HUES48 (cell line): Measurements from ENCODE around the gene MUC15.

Experiments
- H3K27ac ChIP-seq: one replicate; pipeline ENCODE4 v1.7.0; 2013; ENCODE audit warnings: low read depth, low read length, inconsistent platforms
- H3K27me3 ChIP-seq: 2 replicates; pipeline ENCODE4 v1.6.1; 2013; ENCODE audit warnings: mild to moderate bottlenecking, low read length; ENCODE audit not compliant: control insufficient read depth, insufficient read depth
- H3K36me3 ChIP-seq: 2 replicates; pipeline ENCODE4 v1.6.1; 2013; ENCODE audit warnings: low read length; ENCODE audit not compliant: control insufficient read depth, insufficient read depth
- H3K4me1 ChIP-seq: 2 replicates; pipeline ENCODE4 v1.6.1; 2013; ENCODE audit warnings: mild to moderate bottlenecking, low read length; ENCODE audit not compliant: control insufficient read depth, insufficient read depth
- H3K4me3 ChIP-seq: 2 replicates; pipeline ENCODE4 v1.5.1; 2013; ENCODE audit warnings: mild to moderate bottlenecking, low read depth, low read length
- H3K9ac ChIP-seq: 2 replicates; pipeline ENCODE4 v1.6.1; 2013; ENCODE audit warnings: mild to moderate bottlenecking, low read depth, low read length, moderate library complexity
- H3K9me3 ChIP-seq: 2 replicates; pipeline ENCODE4 v1.6.1; 2013; ENCODE audit warnings: low read length; ENCODE audit not compliant: control insufficient read depth, insufficient read depth

The MUC15 gene

DNA sequence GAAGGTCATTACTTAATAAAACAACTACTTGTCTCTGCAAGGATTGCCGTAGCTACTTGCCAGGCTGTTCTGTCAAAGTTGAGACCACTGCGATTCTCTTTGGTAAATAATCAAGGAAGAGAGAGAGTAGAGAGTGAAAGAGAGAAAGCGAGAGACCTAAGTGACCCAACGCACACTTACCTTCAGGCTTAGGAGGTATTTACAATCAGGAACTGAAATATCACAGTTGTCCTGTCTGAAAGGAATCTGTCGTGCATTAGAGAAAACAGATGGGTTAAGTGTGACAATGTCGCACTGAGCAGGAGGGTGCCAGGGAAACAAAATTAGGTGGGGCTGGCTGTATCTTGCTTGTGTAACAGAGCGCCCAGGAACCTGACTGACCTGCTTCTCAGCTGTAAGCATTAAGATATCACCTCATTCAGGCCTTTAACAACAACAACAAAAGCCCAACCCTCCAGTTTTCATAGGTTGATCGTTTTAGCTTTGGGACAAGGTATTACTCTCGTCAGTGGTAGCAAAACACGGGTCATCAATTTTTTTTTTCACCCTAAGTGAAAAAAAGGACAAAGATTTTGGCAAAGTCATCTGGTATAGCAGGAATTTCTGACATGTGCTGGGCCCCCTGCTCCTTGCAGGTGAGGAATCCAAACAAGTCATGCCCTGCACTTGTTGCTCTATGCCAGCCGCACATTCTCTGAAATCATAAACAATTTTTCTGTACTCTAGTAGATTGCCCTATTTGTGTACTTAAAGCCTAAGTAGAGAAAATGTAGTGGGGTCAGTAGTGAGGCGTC lies at the start of gene MUC15:
Gene MUC15, minus strand, starts transcription at position 403 of the 794 bp plus-strand sequence. CDS start 5,169 bp downstream, outside the sequence.
- Histone ChIP-seq H3K36me3 (no peaks in the 10 kb centered on the region), H3K9me3 (no peaks in the 10 kb centered on the region), H3K27ac (no peak within 1 kb of the TSS), H3K27me3 (no peaks in the 10 kb centered on the region), H3K9ac (no peak within 1 kb of the TSS), H3K4me1 (peaks cover 22% of the 10 kb centered on the region), H3K4me3 (no peak within 1 kb of the TSS)

DNA sequence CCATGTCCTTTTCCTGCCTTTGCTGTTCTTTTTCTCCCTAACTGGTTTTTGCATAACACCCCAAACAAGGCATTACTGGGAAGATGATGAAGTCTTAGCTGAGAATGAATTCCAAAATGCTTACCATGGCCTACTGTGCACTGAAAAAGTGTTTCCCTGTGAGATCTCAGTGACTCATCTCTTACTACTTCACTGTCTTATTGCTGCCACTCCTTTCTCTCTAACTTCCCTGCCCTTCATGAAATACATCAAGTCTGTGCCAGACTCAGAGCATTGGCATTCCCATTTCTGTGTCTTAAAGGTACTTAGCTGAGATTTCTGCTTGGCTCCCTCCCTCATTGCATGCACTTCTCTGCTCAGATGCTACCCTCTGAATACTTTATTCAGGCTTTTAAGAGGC lies 49.1 kb upstream of the MUC15 start:
- H3K4me3 ChIP-seq: no peak overlapping the region
- no peaks in the 10 kb centered on the region for H3K9me3 ChIP-seq
- H3K27me3 ChIP-seq: no peaks in the 10 kb centered on the region
- no peaks in the 10 kb centered on the region for H3K36me3 ChIP-seq
- no peak overlapping the region for H3K27ac ChIP-seq
- H3K9ac ChIP-seq: no peak overlapping the region
- H3K4me1 ChIP-seq: peaks cover 8% of the 10 kb centered on the region

GRCh38 chr11:26620282-26621045 lies 48.4 kb upstream of the MUC15 start:
- H3K36me3 ChIP-seq: no peaks in the 10 kb centered on the region
- H3K4me3 ChIP-seq: no peak overlapping the region
- H3K9me3 ChIP-seq: no peaks in the 10 kb centered on the region
- no peak overlapping the region for H3K9ac ChIP-seq
- H3K4me1 ChIP-seq: peaks cover 8% of the 10 kb centered on the region
- H3K27ac ChIP-seq: no peak overlapping the region
- H3K27me3 ChIP-seq: no peaks in the 10 kb centered on the region

GRCh38 chr11:26618441-26618840 lies 46.4 kb upstream of the MUC15 start:
- Histone ChIP-seq H3K27ac (no peak overlapping the region), H3K9me3 (no peaks in the 10 kb centered on the region)

DNA sequence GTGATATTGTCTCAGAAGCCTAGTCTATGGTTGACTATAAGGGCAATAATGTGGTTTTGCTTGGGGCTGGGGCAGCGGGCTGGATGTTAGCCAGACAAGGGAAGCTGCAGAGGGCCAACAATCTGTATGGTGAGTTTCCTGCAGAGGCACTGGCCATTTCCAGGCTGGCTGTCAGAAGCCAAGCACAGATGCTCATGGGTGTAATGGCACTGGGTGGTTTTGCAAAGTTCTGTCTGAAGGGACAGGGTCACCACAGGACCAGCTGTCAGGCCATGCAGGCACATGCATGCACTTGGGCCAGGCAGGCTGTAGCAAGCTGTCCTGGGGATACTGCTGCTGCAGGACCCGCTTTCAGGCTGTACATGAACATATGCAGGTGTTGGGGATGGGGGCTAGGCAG lies 41.7 kb upstream of the MUC15 start:
- Histone ChIP-seq H3K27me3 (no peaks in the 10 kb centered on the region), H3K4me1 (peaks cover 7% of the 10 kb centered on the region), H3K27ac (no peak overlapping the region), H3K9ac (no peak overlapping the region), H3K4me3 (no peak overlapping the region), H3K9me3 (no peaks in the 10 kb centered on the region), H3K36me3 (no peaks in the 10 kb centered on the region)

More at GRCh38 chr11:26618441-26618840, 46.4 kb upstream of the MUC15 start:
- Histone ChIP-seq H3K36me3 (no peaks in the 10 kb centered on the region), H3K27me3 (no peaks in the 10 kb centered on the region), H3K4me3 (no peak overlapping the region), H3K9ac (no peak overlapping the region), H3K4me1 (peaks cover 8% of the 10 kb centered on the region)

- no peaks in the 10 kb centered on the region for H3K36me3 ChIP-seq
- H3K27ac ChIP-seq: no peak overlapping the region
- no peaks in the 10 kb centered on the region for H3K4me1 ChIP-seq
- no peak overlapping the region for H3K4me3 ChIP-seq
- H3K9me3 ChIP-seq: no peaks in the 10 kb centered on the region
- H3K9ac ChIP-seq: no peak overlapping the region
- H3K27me3 ChIP-seq: no peaks in the 10 kb centered on the region
Observed at GRCh38 chr11:26608507-26609146, 36.6 kb upstream of the MUC15 start.

GRCh38 chr11:26607725-26608506 lies 35.9 kb upstream of the MUC15 start:
- H3K27ac ChIP-seq: no peak overlapping the region
- H3K27me3 ChIP-seq: no peaks in the 10 kb centered on the region
- no peaks in the 10 kb centered on the region for H3K4me1 ChIP-seq
- no peaks in the 10 kb centered on the region for H3K9me3 ChIP-seq
- no peak overlapping the region for H3K4me3 ChIP-seq
- H3K36me3 ChIP-seq: no peaks in the 10 kb centered on the region
- H3K9ac ChIP-seq: no peak overlapping the region

DNA sequence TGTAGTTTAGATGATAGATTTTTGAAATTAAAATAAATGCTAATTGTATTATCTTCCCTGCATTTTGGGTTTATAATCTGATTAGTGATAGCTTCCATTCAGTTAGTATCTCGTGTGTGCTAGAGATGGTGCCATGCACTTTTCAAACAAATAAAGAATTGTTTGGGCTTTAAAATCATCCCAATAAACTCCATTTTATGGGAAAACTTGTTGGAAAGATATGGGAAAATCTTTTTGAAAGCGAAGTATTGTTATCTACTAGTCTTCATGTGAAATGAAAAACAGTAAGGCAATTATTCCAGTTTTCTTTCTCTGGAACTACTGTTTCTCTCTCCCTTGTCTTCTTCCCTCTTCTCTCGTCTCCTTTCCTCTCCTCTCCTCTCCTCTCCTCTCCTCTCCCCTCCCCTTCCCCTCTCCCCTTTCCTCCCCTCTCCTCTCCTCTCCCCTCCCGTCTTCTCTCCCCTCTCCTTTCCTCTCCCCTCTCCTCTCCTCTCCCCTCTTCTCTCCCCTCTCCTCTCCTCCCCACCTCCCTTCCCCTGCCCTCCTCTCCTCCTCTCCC lies 27.9 kb upstream of the MUC15 start:
- Histone ChIP-seq H3K4me1 (no peaks in the 10 kb centered on the region), H3K27me3 (no peaks in the 10 kb centered on the region), H3K9ac (no peak overlapping the region), H3K27ac (no peak overlapping the region), H3K4me3 (no peak overlapping the region), H3K36me3 (no peaks in the 10 kb centered on the region), H3K9me3 (no peaks in the 10 kb centered on the region)

DNA sequence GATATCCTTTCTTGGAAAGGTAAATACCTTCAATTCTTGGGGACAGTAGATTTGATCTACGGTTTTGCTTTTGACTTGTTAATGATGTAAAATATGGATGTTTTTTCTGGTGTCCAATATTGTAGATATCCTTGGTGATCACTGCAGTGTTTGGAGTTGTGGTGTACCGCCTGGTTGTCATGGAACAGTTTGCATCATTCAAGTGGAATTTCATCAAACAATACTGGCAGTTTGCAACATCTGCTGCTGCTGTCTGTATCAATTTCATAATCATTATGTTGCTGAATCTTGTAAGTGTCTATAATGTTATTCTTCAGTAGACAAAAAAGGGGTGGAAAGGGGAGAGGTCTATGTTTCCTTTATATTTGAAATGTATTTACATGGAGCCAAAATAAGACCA lies 27.4 kb upstream of the MUC15 start:
- Histone ChIP-seq H3K27me3 (no peaks in the 10 kb centered on the region), H3K36me3 (no peaks in the 10 kb centered on the region), H3K4me1 (no peaks in the 10 kb centered on the region), H3K27ac (no peak overlapping the region), H3K4me3 (no peak overlapping the region), H3K9me3 (no peaks in the 10 kb centered on the region), H3K9ac (no peak overlapping the region)

- Histone ChIP-seq H3K4me3 (no peak overlapping the region), H3K9ac (no peak overlapping the region), H3K27ac (no peak overlapping the region), H3K9me3 (no peaks in the 10 kb centered on the region), H3K36me3 (no peaks in the 10 kb centered on the region), H3K27me3 (no peaks in the 10 kb centered on the region), H3K4me1 (no peaks in the 10 kb centered on the region)
Observed at GRCh38 chr11:26597899-26598298, 25.8 kb upstream of the MUC15 start.
